BLaER1 treated with 17β-estradiol and CSF1 and Interleukin-3, amounts not matched to agents 10 nM and 100 nM (cell line): ENCODE measurements around the gene SCUBE2.

Experiments used
- H3K27ac ChIP-seq, 11 experiments: shearing (Covaris generic); formaldehyde crosslinking; 2 replicates each; pipeline ENCODE4 v1.8.1; 2022
- H3K27me3 ChIP-seq, 11 experiments: shearing (Covaris generic); formaldehyde crosslinking; 2 replicates each; pipeline ENCODE4 v1.8.1; 2022
- H3K36me3 ChIP-seq, 11 experiments: shearing (Covaris generic); formaldehyde crosslinking; 2 replicates each; pipeline ENCODE4 v1.8.1; 2022
- H3K4me1 ChIP-seq, 10 experiments: shearing (Covaris generic); formaldehyde crosslinking; 2 replicates each; pipeline ENCODE4 v1.8.1; 2022
- H3K4me2 ChIP-seq, 11 experiments: shearing (Covaris generic); formaldehyde crosslinking; 2 replicates each; pipeline ENCODE4 v1.8.1; 2022
- H3K4me3 ChIP-seq, 10 experiments: shearing (Covaris generic); formaldehyde crosslinking; 2 replicates each; pipeline ENCODE4 v1.8.1; 2022
- H3K9ac ChIP-seq, 11 experiments: shearing (Covaris generic); formaldehyde crosslinking; 2 replicates each; pipeline ENCODE4 v1.8.1; 2022
- H3K9me3 ChIP-seq, 11 experiments: shearing (Covaris generic); formaldehyde crosslinking; replicated peaks in 1 of 11; 2 replicates each; pipeline ENCODE4 v1.8.1; 2022
- H4K20me1 ChIP-seq, 11 experiments: shearing (Covaris generic); formaldehyde crosslinking; 2 replicates each; pipeline ENCODE4 v1.8.1; 2022
- Cebpa-rat ChIP-seq, 11 experiments: shearing (Covaris generic); IDR thresholded peaks; 2 replicates each; pipeline ENCODE4 v1.8.1; 2022

SCUBE2 gene

GRCh38 chr11:9025101-9025850, 66.1 kb downstream of the SCUBE2 start:
- Histone ChIP-seq H3K9ac (no peak overlapping the region), H3K27me3 (no peaks in the 10 kb centered on the region), H3K4me3 (no peak overlapping the region)

GRCh38 chr11:9022961-9023680, 68.3 kb downstream of the SCUBE2 start:
- no peak overlapping the region for H3K9ac ChIP-seq
- no peaks in the 10 kb centered on the region for H3K9me3 ChIP-seq
- H3K27ac ChIP-seq: no peak overlapping the region
- TF ChIP-seq Cebpa-rat (IDR thresholded peaks at IDR 0.05): no peak
- no peaks in the 10 kb centered on the region for H3K36me3 ChIP-seq
- no peak overlapping the region for H3K4me3 ChIP-seq
- peaks cover 0 to 17% (median under 1%) of the 10 kb centered on the region in 10 experiments; a peak in 9 of 20 replicates for H3K4me1 ChIP-seq
- H4K20me1 ChIP-seq: no peaks in the 10 kb centered on the region
- H3K27me3 ChIP-seq: no peaks in the 10 kb centered on the region
- H3K4me2 ChIP-seq: peak overlapping the region in 2 of 11 experiments; percentile 31 to 43; a peak in 3 of 22 replicates

More at GRCh38 chr11:9025101-9025850, 66.1 kb downstream of the SCUBE2 start:
- Histone ChIP-seq H4K20me1 (no peaks in the 10 kb centered on the region), H3K4me1 (peaks cover 0 to 13% (median 0%) of the 10 kb centered on the region in 10 experiments; a peak in 4 of 20 replicates), H3K27ac (no peak overlapping the region), H3K36me3 (no peaks in the 10 kb centered on the region), H3K4me2 (no peak overlapping the region), H3K9me3 (no peaks in the 10 kb centered on the region)
- TF ChIP-seq Cebpa-rat (IDR thresholded peaks at IDR 0.05): no peak

- TF ChIP-seq Cebpa-rat (IDR thresholded peaks at IDR 0.05): no peak
- Histone ChIP-seq H4K20me1 (no peaks in the 10 kb centered on the region), H3K27me3 (no peaks in the 10 kb centered on the region), H3K4me2 (no peak overlapping the region), H3K27ac (no peak overlapping the region), H3K4me1 (peaks cover 0 to 39% (median 14%) of the 10 kb centered on the region in 10 experiments; a peak in 18 of 20 replicates), H3K4me3 (no peak overlapping the region), H3K36me3 (no peaks in the 10 kb centered on the region), H3K9me3 (no peaks in the 10 kb centered on the region), H3K9ac (no peak overlapping the region)
Measured at GRCh38 chr11:9020916-9021315, 70.5 kb downstream of the SCUBE2 start.

- H3K27ac ChIP-seq: no peak overlapping the region
- no peak overlapping the region for H3K9ac ChIP-seq
Measured at GRCh38 chr11:9019861-9020260, 71.5 kb downstream of the SCUBE2 start.

GRCh38 chr11:9017773-9018172, 73.6 kb downstream of the SCUBE2 start:
- Histone ChIP-seq H3K4me2 (peak overlapping the region in 10 of 11 experiments; percentile 23 to 67 (median 52); a peak in 16 of 22 replicates), H3K9me3 (no peaks in the 10 kb centered on the region), H3K4me3 (no peak overlapping the region), H3K4me1 (peaks cover 0 to 36% (median 14%) of the 10 kb centered on the region in 10 experiments; a peak in 18 of 20 replicates), H4K20me1 (no peaks in the 10 kb centered on the region), H3K9ac (no peak overlapping the region), H3K27ac (peak overlapping the region in 4 of 11 experiments; percentile 20 to 49 (median 40); a peak in 6 of 22 replicates), H3K27me3 (no peaks in the 10 kb centered on the region), H3K36me3 (no peaks in the 10 kb centered on the region)
- TF ChIP-seq Cebpa-rat (IDR thresholded peaks at IDR 0.05): no peak

More at GRCh38 chr11:9019861-9020260, 71.5 kb downstream of the SCUBE2 start:
- Histone ChIP-seq H3K4me1 (peaks cover 0 to 42% (median 14%) of the 10 kb centered on the region in 10 experiments; a peak in 18 of 20 replicates), H3K36me3 (no peaks in the 10 kb centered on the region), H4K20me1 (no peaks in the 10 kb centered on the region), H3K4me3 (no peak overlapping the region), H3K4me2 (no peak overlapping the region), H3K9me3 (no peaks in the 10 kb centered on the region), H3K27me3 (no peaks in the 10 kb centered on the region)
- TF ChIP-seq Cebpa-rat (IDR thresholded peaks at IDR 0.05): no peak

GRCh38 chr11:9016916-9017642, 74.3 kb downstream of the SCUBE2 start:
- H3K4me2 ChIP-seq: peak overlapping the region; percentile 22 to 67 (median 48); a peak in 19 of 22 replicates
- no peaks in the 10 kb centered on the region for H3K9me3 ChIP-seq
- no peaks in the 10 kb centered on the region for H3K27me3 ChIP-seq
- TF ChIP-seq Cebpa-rat (IDR thresholded peaks at IDR 0.05): no peak
- peak overlapping the region in 5 of 11 experiments; percentile 20 to 49 (median 35); a peak in 6 of 22 replicates for H3K27ac ChIP-seq
- H3K4me1 ChIP-seq: peaks cover 0 to 30% (median 14%) of the 10 kb centered on the region in 10 experiments; a peak in 18 of 20 replicates
- no peak overlapping the region for H3K9ac ChIP-seq
- H4K20me1 ChIP-seq: no peaks in the 10 kb centered on the region
- H3K36me3 ChIP-seq: no peaks in the 10 kb centered on the region
- H3K4me3 ChIP-seq: no peak overlapping the region

- peak overlapping the region in 2 of 11 experiments; percentile 48 to 60; a peak in 2 of 22 replicates for H3K4me2 ChIP-seq
- no peak overlapping the region for H3K27ac ChIP-seq
- no peaks in the 10 kb centered on the region for H3K36me3 ChIP-seq
- H3K4me1 ChIP-seq: peaks cover 0 to 30% (median 14%) of the 10 kb centered on the region in 10 experiments; a peak in 18 of 20 replicates
- no peak overlapping the region for H3K9ac ChIP-seq
- H3K9me3 ChIP-seq: no peaks in the 10 kb centered on the region
- TF ChIP-seq Cebpa-rat (IDR thresholded peaks at IDR 0.05): no peak
- H3K4me3 ChIP-seq: no peak overlapping the region
- no peaks in the 10 kb centered on the region for H4K20me1 ChIP-seq
- no peaks in the 10 kb centered on the region for H3K27me3 ChIP-seq
Measured at GRCh38 chr11:9015677-9016076, 75.7 kb downstream of the SCUBE2 start.

GRCh38 chr11:9014826-9015225, 76.6 kb downstream of the SCUBE2 start:
- H3K27me3 ChIP-seq: no peaks in the 10 kb centered on the region
- peaks cover 0 to 30% (median 14%) of the 10 kb centered on the region in 10 experiments; a peak in 18 of 20 replicates for H3K4me1 ChIP-seq
- no peak overlapping the region for H3K27ac ChIP-seq
- peaks cover 0 to 5% (median 0%) of the 10 kb centered on the region in 11 experiments; a peak in 1 of 22 replicates for H3K9me3 ChIP-seq
- TF ChIP-seq Cebpa-rat (IDR thresholded peaks at IDR 0.05): no peak
- no peaks in the 10 kb centered on the region for H3K36me3 ChIP-seq
- H3K4me3 ChIP-seq: no peak overlapping the region
- no peak overlapping the region for H3K4me2 ChIP-seq
- H3K9ac ChIP-seq: no peak overlapping the region
- no peaks in the 10 kb centered on the region for H4K20me1 ChIP-seq
